RPMI8226 (cell line): Measurements from ENCODE around the gene ADCY1.

Experiments used
- DNase-seq: peaks from one replicate; pipeline ENCODE4 v3.0.0-alpha.2; 2015

ADCY1 gene

DNA sequence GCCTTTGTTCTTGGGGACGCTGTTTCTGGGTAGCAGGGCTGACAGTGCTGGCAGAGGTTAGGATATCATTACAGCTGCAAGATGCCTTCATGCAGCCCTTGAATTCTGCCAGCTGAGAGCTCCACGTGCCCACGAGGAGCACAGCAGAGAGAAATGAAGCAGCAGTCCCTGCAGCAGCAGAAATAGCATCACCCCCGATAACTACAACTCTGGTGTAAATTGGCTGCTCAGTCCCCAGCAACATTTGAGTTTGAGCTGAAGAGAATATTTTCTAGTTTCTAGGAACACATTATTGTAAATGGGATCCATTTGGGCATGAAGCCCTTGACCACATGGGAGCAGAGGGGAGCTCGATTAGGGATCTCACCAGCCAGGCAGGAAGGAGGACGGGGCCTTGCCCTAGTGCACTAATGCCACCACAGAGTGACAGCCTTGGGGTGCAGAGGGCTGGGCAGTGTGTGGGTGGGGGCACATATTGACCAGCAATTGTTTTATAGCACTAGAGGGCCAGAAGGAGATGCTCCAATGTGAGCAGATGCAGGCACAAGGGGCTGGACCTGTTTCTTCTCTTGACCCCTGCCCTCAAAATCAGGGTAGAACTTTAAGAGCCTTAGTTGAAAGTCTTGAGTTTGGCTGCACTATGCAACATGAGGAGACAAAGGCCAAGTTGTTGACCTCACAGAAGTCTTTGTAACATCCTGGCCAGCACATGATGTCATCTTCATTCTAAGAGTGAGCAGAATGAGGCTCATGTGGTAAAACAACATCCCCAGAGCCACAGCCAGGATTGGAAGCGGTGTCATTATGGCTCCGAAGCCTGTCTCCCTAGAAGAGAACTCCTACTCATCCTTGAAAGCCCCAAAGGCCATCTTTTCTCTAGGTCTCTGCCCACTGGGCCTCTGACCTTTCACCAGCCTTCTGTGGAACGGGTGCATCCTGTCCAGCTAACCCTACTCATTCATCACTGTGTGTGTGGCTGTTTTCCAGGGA lies 52.6 kb downstream of the ADCY1 start:
- no peak for DNase-seq

DNA sequence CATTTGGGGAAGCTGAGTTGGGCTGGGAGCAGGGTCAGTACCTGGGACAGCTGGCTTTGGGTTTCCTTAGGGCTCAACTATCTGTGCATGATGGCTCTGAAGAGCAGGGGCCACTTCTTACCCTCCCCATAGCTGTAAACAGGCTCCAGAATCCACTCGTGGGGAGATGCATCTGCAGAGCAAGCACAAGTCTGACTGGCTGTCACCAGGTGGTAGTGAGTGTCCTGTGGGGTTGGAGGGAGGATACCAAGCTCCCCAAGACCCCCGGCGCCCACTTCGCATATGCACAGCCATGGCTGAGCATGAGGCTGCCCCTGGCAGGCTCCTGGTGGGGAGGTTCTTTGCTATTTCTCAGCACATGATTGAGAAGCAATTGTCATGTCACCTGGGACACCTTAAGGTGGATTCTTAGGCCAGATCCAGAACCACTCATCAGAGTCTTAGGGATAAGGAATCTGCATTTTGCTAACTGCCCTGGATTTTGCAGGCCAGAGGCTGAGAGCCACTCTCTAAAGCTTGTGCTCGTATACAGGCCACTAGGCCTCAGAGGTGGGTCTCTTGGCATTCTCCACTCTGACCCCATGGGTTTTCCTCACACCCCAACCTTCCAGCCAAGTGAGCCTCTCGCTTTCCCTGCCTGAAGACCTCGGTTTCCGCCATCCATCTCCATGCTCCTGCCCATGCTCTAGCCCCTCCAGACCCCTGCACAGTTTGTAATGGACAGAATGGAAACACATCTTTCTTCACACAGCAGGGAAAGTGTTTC lies 53.7 kb downstream of the ADCY1 start:
- DNase-seq = no peak

- DNase-seq = no peak
Observed at GRCh38 chr7:45631569-45631968, 57.4 kb downstream of the ADCY1 start.

DNA sequence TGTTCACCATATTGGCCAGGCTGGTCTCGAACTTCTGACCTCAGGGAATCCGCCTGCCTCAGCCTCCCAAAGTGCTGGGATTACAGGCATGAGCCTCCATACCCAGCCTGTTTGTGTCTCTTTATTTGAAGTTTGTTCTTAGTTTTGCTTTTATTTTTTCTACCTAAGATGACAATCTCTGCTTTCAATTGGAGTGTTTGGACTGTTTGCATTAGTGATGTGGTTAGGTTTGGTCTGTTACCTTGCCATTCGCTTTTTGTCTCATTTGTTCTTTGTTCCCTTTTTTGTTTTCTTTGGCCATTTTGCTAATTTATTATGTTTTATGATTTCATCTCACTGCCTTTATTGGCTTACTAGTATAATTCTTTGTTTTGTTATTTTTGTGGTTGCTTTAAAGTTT lies 62.6 kb downstream of the ADCY1 start:
- no peak for DNase-seq

GRCh38 chr7:45638916-45639315 lies 64.7 kb downstream of the ADCY1 start:
- no peak for DNase-seq

DNA sequence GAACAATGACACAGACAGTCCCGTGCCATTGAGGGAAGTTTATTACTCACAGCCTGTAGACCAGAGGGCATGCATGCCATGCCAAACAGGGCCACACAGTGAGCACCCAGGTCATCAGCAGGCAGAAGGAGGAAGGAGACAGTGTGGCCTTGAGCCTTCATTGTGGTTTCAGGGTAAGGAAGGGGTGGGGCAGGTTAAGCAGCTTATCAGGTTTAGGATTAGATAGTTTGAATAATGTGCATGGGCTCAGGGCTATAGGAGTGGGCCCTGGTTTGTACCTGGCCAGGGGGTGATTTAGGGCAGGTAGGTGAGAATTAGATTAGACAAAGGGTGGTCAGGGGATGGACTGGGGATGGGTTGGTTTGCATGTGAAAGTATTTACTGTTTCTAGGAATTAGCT lies 67.9 kb downstream of the ADCY1 start:
- no peak for DNase-seq

GRCh38 chr7:45643630-45644029 lies 69.5 kb downstream of the ADCY1 start:
- DNase-seq = no peak

DNA sequence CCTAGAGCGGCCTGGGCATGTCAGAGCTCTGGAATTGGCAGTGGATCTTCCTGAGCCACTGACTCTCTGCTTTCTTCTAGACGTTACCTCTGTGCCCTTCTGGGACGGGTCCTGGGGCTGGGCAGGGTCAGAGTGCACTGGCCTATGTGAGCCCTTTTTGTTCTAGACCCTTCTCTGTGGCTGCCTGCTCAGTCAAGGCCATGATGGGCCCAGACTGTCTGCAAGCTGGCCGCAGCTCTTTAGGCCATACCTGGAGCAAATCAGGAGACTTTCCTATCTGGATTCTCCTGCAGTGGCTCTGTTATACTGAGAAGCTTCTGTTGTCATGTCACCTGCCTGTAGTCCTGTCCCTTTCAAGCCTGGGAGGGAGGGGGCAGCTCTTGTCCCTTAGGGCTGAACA lies 70.1 kb downstream of the ADCY1 start:
- no peak for DNase-seq

DNA sequence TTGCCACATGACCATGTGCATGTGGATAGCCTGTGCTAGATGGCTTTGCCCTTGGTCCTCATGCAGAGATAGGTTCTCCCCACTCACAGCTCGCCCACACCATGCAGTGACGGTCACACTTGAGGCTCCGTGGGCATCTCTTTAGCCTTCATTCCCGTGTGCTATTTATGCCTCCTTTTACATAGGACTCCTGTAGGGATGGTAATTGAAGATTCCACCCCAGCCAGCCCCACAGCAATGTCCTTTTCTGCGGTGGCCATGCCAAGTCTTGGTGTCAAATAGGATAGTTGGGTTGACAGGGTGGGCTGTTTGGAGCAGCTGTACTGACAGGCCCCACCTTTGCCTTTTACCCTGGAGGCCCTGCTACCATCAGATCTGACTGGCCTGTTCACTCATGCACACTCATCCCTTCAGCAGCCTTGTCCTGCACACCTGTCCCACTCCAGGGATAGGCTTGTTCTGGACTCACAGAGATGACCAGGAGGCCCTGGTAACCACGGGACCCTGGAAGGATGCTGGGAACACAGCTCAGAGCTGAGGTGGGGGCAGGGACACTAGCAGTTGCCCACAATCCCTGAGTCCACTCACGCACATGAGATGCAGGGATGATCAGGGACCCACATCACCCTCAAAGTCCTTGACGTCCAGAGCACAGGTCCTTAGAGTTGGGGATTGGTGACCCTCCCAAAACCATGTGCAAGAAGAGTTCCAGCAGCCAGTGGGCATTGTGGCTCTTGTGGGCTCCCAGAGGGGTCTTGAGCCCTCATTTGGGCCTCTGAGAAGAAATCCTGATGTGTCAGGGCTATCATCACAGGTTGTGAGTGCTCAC lies 71.2 kb downstream of the ADCY1 start:
- DNase-seq = no peak

DNA sequence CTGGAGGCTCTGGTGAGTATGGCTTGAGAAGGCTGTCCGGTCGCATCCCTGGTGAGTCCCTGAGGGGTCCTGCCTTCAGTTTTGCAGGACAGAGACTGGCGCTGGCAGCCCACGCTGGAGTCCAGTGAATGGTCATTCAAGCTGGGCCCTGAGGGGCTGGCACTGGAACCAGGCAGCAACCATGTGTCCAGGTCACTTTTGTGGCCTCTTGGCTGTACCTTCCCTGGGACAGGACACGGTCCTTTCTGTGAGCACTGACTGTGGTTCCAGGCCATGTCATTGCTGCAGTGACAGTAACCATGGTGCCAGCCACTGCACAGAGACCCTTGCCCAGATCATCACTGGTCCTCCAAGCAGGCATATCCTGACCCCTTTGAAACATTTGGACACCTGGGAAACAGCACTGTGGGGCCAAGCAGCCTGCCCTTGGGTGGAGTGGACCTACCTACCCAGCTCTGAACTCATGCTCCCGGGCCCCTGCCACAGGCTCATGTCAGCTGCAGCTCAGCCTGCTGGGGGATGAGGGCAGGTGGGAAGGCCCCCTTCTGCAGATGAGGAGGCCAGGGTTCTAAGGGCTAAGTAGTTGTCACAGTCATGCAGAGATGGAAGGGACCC lies 72.1 kb downstream of the ADCY1 start:
- no peak for DNase-seq

- no peak for DNase-seq
Observed at GRCh38 chr7:45646996-45647825, 73.0 kb downstream of the ADCY1 start.

DNA sequence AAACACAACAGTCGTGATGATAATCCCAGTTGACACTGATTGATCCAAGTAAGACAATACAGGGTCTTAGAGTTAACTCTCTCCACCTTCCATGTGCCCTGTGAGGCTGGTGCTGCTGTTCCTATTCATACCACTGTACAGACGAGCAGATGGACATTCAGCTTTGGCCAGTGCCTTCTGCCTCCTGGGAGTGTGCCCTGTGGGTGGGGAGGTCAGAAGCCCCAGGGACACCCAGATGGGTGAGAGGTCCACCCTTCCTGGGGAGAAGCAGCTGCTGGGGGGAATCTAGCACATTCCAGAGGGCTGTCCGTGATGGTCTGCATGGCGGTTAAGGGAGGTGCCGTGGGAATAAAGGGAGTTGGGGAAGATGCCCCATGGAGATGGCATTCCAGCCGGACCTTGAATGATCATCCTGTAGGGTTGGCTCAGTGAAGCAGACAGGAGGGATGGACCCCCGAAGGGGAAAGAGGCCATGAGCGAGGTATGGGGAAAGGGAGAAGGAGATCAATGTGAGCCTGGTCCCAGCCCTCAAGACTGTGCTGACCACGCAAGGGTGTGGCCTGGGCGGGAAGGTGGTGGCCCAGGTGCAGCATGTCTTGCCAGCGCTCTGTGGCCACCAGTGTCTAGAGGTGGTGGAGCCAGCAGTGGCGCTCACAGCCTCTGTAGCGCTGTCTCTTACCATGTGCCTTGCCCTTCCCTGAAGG lies 74.0 kb downstream of the ADCY1 start:
- no peak for DNase-seq

DNA sequence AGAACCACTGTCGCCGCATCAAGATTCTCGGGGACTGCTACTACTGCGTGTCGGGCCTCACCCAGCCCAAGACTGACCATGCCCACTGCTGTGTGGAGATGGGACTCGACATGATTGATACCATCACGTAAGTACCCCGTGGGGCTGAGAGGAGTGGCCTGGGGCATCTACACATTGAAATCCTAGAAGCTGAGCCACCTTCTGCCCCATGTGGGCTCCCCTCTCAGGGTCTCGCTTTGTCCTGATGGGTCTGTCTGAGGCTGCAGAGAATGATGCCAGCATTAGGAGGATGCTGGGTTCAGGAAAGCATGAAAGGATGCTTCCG lies 74.5 kb downstream of the ADCY1 start:
- DNase-seq = no peak

GRCh38 chr7:45649560-45650346 lies 75.6 kb downstream of the ADCY1 start:
- DNase-seq = no peak

GRCh38 chr7:45650404-45651394 lies 76.5 kb downstream of the ADCY1 start:
- DNase-seq = no peak

DNA sequence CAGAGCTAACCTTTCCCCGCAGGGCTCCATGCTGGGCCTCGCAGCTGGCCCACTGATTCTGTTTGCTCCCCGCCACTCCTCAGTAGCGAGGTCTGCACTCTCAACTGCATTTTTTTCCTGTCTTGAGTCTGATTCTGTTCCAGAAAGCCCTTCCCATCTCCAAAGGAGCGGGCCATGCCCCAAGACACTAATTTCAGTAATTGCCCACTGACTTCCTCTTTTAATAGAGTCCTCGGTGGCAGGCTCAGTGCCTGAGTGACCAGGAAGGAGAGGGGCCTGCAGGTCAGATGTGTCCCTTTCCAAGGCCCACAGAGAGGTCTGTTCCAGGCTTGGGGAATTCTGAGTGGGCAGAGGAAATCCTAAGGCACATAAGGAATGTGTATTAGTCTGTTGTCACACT lies 77.4 kb downstream of the ADCY1 start:
- DNase-seq = no peak

- no peak for DNase-seq
Observed at GRCh38 chr7:45652630-45653029, 78.5 kb downstream of the ADCY1 start.

DNA sequence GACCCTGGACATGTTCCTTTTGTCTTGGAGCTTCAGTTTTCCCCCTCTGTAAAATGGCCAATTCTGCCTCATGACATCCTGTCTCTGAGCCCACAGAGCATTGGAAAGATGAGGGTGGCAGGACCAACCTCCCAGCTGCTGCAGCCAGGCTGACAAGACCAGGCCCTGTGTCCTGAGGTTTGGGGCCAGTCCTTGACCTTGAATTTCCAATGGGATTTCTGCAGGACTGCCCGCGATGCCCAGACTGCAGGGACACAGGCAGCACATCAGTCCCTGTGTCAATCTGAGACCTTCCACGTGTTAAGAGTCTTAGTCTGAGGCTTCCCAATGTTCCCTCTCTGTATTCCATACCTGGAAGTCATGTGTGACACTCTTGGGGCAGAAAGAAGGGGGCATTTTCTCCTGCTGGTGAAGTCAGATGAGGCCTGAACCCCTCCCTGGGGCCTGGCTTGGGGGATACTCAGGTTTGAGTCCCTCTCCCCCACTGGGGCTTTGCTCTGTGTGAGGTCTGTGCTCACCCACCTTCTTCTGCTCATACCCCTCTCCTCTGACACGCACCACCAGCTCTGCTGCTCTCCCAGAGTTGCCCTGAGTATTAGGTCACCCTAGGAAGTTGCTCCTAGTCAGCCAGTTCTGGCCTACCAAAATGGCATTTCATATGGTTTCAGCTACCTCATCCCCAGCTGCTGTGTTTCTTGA lies 79.2 kb downstream of the ADCY1 start:
- no peak for DNase-seq
